8988T (cell line): ENCODE measurements around the gene UQCRH.
A peak's percentile ranks its signal among the peaks of the same experiment; 100 is the strongest.

Experiments used
- DNase-seq: peaks from one replicate; pipeline ENCODE4 v3.0.0; 2011

Gene UQCRH

DNA sequence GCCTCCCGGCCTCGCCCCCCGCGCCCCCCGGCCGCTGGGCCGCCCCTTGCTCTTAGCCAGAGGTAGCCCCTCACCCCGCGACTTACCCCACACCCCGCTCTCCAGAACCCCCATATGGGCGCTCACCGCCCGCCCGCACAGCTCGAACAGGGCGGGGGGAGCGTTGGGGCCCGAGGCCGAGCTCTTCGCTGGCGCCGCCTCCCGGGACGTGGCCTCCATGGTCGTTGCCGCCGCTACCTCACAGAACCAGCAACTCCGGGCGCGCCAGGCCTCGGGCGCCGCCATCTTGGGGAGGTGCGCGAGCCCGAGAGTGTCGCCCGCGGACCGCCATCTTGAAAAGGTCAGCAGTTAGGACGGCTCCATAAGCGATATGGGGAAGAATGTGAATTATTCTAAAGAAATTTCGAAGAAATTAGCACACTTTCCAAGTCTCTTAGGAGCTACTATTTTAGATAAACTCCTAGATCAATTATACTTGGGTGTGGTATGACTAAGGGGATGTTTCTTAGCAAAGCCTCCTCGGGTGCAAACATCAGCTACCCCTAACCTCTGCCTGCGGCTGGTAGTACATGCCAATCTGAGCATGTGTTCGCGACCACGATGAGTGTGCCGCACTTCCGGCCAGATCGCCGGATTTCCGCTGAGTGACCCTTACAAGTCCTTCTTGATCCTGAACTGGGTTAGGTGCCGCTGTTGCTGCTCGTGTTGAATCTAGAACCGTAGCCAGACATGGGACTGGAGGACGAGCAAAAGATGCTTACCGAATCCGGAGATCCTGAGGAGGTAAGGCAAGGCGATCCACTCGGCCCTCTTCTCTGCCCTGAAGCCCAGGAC, at the start of gene UQCRH, which contains the start of gene LRRC41:
UQCRH (plus strand) TSS at position 661 of the 834 bp plus-strand sequence; CDS start at position 730, 69 bp downstream.
LRRC41 (minus strand) TSS at position 579 of the 834 bp plus-strand sequence; CDS start at position 285, 294 bp downstream.
- DNase-seq = peak; percentile 72

DNA sequence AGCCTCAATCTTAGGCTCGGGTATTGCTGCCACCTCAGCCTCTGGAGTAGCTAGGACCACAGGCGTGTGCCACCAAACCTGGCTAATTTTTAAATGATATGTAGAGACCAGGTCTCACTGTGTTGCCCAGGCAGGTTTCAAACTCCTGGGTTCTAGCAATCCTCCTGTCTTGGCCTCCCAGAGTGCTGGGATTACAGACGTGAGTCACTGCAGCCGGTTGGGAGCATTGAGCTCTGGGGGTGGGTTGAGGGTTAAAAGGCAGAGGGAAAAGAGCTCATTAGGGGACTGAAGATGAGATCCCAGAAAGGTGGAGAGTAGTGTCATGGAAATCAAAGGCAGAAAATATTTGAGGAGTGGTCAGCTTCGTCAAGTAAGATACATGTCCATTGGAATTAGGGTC, 48.8 kb upstream of the UQCRH start:
- DNase-seq = no peak

DNA sequence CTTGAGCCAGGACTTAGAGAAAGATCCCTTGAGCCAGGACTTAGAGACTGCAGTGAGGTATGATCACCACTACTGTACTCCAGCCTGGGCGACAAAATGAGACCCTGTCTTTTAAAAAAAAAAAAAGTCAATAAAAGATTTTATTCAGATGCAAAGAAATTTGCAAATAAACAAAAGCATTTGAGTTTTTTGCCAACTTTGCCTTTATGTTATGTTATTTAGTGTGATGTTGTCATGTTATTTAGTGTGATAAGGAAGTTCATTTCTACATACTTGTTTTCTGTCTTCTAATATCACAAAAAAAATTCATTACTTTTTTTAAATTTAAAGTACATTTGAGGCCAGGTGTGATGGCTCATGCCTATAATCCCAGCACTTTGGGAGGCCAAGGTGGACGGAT, 47.0 kb upstream of the UQCRH start:
- DNase-seq = no peak

DNA sequence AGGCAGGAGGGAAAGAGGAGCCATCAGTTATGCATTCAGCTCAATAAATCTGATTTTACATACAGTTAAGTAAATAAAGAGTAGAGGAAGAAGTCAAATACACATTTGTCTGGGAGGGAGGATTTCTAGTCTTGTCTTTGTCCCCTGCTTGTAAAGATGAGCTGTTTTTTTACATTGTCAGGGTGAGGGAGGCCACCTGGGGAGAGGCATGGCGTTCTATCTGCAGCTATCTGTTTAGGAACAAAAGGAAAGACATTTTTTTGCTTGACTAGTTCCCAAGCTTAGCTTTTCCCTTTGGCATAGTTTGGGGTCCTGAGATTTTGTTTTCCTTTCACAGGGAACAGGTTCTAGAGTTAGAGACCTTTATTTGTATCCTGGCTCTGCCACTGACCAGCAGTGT, 41.0 kb upstream of the UQCRH start:
- no peak for DNase-seq

DNA sequence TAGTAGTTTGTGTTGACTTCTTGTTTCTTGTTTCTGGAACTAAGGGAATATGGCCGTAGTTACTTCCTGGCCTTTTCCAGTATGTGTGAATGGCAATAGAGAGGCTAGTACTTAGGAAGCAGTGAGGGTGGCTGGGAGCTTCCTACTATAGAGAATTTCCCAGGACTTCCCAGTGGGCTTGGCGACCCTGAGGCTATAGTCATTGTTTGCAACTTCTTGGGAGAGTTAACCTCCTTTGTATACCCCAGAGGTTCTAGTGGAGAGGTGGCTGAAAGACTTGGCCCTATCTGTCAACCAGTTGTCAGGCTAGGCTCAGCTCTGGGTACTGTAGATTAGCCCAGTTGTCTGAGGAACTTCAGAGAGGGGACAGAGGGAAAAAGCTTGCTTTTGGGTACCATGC, 40.4 kb upstream of the UQCRH start:
- DNase-seq = no peak

DNA sequence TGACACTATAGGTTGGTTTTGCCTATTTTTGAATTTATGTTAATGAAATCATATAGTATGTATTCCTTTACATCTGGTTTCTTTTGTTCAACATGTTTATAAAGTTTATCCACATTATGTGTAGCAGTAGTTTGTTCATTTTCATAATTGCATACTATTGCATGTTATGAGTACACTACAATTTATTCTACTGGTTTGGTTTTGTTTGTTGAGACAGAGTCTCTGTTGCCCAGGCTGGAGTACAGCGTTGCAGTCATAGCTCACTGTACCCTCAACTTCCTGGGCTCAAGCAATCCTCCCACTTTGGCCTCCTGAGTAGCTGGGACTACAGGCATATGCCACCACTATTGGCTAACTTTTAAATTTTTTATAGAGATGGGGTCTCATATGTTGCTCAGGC, 34.9 kb upstream of the UQCRH start:
- no peak for DNase-seq

DNA sequence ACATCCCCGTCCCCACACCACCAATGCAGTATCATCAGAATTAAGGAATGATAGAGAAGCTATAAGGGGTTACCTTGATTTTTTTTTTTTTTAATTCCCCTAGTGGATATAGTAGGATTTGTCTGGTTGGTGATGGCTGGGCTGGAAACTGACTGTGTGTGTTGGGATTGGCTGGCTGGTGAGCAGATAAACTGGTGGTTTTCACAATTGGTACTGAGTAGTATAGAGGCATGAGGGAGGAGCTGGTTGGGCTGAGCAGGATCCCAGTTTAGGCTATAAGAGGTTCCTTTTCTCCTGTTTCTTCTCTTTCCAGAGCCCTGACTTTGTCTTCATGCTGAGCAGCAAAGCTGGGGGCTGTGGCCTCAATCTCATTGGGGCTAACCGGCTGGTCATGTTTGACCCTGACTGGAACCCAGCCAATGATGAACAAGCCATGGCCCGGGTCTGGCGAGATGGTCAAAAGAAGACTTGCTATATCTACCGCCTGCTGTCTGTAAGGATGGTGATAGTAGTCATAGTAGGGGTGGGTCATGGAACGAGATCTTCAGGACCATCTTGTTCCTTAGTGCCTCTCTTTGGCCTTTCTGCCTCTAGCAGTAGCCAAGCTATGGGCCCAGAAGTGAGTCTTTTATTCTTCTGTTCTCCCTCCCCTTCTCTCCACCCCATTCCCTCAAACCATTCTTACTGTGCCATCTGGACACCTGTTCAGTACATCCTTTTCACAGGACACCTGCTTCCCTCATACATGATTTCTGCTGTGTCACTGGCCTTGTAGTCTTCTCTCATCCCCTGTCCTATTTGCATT, 29.1 kb upstream of the UQCRH start:
- no peak for DNase-seq

DNA sequence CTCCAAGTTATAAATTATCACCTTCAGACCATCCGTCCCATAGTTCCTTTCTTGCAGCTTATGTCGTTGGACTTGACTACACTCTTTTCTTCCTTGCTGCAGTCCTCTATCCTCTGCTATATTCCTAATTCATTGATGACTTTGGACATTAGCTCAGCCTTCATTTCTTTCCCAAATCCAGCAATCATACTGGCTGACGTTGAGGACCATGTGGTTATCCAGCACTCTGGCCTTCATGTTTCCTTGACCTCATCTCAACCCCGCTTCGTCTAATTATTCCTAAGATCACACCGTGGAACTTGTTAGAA, 28.5 kb upstream of the UQCRH start:
- no peak for DNase-seq

DNA sequence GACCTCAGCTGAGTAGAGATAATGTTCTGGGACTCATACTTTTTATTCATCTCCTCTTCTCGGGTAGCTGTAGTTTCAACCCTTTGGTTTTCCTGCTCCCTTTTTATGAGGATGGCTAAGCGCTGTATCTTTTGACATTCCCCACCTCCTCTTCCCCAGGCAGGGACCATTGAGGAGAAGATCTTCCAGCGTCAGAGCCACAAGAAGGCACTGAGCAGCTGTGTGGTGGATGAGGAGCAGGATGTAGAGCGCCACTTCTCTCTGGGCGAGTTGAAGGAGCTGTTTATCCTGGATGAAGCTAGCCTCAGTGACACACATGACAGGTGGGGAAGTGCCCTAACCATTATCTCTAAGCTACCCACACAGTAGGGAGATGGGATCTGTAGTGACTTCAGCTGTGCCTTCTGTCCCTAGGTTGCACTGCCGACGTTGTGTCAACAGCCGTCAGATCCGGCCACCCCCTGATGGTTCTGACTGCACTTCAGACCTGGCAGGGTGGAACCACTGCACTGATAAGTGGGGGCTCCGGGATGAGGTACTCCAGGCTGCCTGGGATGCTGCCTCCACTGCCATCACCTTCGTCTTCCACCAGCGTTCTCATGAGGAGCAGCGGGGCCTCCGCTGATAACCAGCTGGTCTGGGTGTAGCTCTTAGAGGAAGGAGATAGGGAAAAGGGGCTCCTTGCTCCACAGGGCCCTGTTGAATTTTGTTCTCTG, 25.7 kb upstream of the UQCRH start:
- no peak for DNase-seq

DNA sequence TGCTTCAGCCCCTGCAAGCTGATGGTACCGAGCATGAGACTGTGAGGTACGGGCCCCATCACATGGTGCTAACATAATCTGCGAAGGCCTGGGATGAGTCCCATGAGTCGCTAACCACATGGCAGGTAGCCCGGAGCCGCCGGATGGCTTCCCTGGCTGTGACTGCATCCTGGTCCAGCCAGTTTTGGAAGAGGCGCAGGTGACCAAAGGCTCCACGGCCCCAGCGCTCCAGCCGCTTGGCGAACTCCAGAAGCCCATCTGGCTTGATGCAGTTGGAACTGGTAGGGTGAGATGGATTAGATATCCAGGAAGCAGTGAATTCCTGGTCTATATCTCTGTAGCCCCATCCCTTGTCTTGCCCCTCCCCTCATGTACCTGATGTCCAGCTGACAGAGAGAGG, 24.7 kb upstream of the UQCRH start:
- DNase-seq = no peak

DNA sequence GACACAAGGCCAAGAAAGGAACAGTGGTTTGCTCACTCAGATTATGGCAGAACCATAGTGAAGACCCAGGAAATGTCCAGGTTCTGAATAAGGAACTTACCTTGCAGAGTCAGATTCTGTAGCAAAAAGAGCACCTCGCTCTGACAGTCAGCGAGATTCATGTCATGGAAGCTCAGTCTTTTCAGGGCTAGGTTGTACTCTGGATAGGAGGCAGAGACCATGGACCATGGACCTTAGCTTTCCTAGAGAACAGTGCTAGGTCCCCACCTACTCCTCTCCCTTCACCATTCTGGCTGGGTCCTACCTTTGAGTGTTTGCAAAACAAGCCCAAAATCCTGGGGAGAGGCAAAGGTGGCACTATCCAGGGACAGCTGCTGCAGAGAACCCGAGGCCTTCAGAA, 23.4 kb upstream of the UQCRH start:
- no peak for DNase-seq

DNA sequence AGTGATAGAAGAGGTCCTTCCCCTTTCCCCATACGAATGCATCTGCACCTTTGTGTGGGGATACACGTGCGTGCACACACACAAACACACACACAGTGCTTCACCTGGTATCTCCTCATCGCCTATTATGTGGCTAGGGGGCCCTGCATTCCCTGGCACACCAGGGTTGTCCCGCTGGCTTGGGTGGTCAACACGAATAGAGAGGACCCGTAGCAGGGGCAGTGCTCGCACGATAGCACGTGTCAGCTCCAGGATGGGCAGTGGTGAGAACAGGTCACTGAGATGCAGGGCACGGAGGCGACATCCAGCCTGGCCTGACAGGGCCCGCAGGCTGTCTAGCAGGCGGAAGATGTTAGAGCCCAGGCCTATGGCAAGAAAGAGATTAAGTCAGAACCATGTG, 22.5 kb upstream of the UQCRH start:
- DNase-seq = no peak

DNA sequence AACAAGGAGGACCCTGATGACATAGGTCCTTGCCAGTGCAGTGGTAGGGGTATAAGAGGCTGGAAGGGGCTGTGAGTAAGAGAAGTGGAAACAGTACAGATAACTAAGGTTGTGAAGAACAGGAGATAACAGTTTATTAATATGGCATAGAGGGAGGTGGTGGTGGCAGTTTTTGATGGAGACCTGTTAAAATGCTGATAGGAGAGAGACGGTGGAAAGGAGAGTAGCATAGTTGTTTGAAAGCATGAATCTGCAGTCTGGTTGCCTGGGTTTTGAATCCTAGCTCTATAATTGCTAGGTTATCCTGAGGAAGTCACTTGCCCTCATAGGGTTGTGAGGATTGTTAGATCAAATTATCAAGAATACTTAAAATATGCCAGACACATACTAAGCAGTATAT, 19.4 kb upstream of the UQCRH start:
- DNase-seq = no peak

DNA sequence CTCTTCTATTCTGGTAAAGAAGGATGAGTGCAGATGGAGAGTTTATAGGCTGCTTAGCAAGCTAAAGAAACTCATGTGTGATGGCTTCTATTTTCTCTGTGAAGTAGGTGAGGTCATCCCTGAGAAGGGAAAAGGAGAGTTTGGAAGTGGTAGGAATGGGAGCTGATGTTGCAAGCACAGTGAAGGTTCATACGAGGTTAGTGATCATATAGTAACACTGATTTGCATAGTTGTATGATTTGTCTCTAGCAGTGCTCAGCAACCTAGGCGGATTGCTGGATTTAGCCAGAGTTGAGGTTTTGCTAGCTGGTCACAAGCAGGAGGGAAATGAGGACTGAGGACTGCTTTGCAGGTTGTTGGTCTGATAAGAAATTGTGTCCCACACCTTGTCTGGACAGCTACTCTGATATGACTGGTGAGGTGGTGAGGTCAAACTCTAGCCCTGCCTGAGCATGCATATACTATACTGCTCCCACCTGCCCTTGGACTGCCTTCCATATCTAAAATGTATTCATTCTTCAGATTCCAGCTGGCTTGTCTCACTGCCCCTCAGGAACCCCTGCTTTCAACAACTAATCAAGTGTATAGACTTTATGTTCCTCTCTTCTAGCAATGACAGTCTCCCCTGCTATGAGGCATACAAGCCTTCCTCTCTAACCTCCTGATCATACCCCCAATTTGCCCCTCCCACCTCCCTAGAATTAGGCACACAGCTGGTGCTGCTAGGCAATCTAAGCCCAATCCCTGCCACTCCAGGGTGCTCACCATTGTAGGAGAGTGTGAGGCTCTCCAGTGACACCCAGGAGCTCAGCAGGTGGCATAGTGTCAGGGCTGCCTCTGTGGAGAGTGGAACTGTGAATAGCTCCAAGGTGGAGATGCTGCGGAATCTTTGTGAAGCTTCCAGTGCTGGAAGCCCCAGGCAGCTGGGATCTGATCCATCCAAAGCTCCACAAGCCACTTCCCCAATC, 18.6 kb upstream of the UQCRH start:
- DNase-seq = no peak

DNA sequence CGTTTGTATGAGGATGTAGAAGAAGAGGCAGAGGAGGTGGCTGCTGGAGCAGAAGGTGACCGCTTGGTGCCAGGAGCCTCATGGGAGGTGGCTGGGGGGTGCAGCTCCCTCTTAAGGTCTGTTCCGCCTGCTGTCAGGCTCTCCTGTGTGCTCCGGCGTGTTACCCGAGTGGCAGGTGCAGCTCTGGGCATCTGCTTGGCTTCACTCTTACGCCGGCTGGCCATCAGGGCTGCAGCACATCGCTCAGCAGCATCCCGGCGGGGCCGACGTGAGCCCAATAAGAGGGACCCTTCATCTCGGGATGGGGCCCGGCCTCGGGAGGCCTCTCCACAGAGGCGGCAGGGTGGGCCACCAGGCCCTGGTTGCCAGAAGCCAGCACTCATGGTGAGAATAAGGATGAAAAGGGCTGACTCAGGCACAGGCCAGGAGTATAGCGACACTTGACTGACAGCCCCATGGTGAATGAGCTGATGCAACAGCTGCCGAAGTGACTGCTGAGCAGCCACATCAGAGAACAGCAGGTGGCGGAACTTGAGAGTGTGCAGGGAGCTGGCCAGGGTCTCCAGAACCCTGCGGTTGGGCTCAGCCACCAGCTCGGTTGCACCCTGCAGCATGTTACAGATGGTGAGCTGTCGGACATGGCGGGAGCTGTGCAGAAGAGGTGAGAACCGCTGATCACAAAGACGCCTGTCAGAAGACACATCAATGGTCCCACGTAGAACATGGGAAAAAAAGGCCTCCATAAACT, 17.6 kb upstream of the UQCRH start:
- DNase-seq = no peak

DNA sequence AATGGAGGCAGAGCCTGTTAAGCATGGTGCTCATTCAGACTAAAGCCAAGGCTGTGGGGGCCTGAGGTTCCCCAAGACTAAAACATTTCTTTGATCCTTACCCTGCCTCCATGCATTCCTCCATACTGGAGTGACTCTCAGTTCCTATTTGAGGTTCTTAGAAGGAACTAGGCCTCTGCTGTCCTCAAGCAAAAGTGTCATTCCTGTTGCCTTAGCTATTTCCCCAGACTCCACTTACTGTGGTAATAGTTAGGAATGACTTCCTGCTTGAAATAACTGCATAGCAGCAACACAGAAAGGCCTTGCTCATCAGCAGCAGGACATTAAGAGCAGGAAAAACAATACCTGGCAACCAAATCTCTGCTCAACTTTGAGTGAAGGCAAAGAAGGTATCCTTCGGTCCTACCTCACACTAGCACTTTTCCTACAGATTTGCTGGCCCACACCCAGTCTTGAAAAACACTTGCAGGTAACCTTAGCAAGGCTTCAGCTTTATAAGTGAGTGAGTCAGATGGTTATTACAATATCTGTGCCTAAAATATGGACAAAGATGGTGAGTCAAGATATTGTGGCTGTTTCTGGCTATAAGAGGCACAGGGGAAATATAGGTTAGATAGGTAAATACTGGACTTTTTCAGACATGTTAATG, 14.9 kb upstream of the UQCRH start:
- no peak for DNase-seq

DNA sequence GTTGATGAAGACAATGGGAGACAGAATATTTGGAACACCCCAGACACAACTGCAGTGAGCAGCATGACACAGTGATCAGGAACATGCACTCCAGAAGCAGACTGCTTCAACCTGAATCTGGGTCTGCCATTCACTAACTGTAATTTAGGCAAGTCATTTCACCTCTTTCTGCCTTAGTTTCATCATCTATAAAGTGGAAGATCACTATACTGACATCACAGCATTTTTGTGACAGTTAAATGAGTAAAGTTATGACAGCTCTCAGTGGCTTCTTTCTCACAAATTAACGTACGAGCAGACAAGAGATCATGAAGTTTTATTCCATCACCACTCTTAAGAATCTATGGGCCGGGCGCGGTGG, 14.4 kb upstream of the UQCRH start:
- no peak for DNase-seq

DNA sequence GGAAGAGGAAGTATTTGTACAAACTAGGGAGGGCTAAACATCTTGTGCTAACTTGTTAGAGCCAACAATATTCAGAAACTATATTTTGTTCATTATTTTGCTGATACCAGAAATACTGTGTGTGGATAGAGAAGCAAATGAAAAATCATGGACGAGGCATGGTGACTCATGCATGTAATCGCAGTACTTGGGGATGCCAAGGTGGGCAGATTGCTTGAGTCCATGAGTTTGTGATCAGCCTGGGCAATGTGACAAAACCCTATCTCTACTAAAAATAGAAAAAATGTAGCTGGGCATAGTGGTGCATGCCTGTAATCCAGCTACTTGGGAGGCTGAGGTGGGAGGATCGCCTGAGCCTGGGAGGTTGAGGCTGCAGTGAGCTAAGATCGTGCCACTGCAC, 13.5 kb upstream of the UQCRH start:
- DNase-seq = no peak

DNA sequence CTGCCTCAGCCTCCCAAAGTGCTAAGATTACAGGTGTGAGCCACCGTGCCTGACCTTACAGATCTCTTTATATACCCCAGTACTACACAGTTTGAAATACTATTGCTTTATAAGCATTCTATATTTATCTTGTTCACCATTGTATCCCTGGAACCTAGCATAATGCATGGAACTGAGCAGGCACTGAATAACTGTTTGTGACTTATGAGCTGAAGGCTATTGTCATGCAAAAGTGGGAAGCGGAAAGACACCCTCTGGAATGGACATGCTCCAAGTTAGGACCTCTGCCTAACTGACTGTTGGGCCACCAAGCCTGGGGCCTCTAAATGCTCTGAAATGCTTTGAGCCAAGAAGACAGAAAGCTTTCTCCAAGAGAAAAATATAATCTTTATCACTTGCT, 8.2 kb upstream of the UQCRH start:
- DNase-seq = no peak

DNA sequence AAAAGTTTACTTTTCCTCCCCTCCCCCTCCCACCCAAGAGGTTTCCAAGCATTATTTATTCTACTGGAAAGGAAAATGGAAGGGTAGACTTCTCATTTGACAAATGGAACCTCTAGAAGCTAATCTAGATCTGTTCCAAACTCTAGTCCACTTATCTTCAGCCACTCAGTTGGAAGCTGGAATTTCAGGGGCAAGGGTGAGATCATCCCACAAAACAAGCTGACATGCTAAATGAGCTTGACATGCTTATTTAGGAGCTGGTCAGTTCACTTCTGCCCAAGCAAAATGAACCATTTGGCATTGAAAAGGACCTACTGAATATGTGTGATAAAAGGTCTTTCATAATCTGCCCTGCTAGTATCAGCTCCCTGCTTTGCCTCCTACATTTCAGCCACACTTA, 5.1 kb upstream of the UQCRH start:
- DNase-seq = no peak

DNA sequence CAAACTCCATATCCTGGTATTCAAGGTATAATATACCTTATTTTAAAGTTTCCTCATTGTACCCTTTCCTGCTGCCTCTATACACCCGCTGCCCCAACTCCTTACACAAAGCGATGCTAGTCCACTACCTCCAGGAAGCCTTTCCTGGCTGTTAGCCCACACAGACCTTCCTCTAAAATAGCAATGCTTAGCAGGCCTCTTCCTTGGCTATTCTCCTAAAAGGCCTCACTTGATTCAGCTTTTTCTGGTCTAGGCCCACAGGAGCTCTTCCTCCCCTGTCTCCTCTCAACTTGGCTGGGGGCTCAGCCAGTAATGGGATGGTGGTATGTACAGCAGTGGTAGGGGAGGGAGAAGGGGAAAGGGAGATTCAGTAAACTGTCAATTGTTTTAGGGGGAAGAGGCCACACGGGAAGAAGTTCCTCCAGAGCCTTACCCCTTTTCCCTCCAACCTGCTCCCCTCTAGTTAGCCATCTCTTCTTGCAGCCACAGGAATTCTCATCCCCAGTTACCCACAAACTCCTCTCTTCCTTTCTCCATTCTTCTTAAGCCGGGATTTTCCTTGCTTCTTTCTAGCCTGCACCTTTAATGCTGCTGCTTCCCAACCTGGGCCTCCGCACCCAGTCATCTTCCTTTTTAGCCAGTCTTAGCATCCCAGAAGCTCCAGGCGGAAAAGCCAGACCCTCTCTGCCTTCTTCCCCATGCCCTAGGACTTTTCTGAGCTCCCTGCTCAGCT, 2.7 kb upstream of the UQCRH start:
- no peak for DNase-seq
